ENCODE data around the gene SFTPB.
"Not testable (repeated sequence)": the region's sequence is repeated elsewhere in the genome, so short reads cannot be mapped to it uniquely, and the experiment has no call there.

SFTPB gene
- total RNA-seq: 0 reads per million in 4 donors

- no peak for DNase-seq
Observed at GRCh38 chr2:85668009-85668856, at the start of gene SFTPB. Gene SFTPB (minus strand): TSS chr2:85668199. CDS start chr2:85668183, 16 bp downstream.

GRCh38 chr2:85717308-85718008, 49.5 kb upstream of the SFTPB start:
- DNase-seq: no peak

GRCh38 chr2:85716346-85716914, 48.4 kb upstream of the SFTPB start:
- DNase-seq: no peak

- DNase-seq: peak in 1 of 5 donors; percentile 56
Observed at GRCh38 chr2:85714841-85715240, 46.8 kb upstream of the SFTPB start.

- not testable (repeated sequence) for DNase-seq
Observed at GRCh38 chr2:85714421-85714820, 46.4 kb upstream of the SFTPB start.

GRCh38 chr2:85713836-85714235, 45.8 kb upstream of the SFTPB start:
- no peak for DNase-seq

GRCh38 chr2:85712849-85713612, 45.0 kb upstream of the SFTPB start:
- DNase-seq: no peak

GRCh38 chr2:85712336-85712735, 44.3 kb upstream of the SFTPB start:
- no peak for DNase-seq

- no peak for DNase-seq
Observed at GRCh38 chr2:85711578-85712060, 43.6 kb upstream of the SFTPB start.

- no peak for DNase-seq
Observed at GRCh38 chr2:85710687-85711577, 42.9 kb upstream of the SFTPB start.

GRCh38 chr2:85709401-85709811, 41.4 kb upstream of the SFTPB start:
- DNase-seq: no peak

- DNase-seq: no peak
Observed at GRCh38 chr2:85708641-85709040, 40.6 kb upstream of the SFTPB start.

GRCh38 chr2:85707304-85707703, 39.3 kb upstream of the SFTPB start:
- DNase-seq: peak in 4 of 5 donors; percentile 19 to 91 (median 54)

- no peak for DNase-seq
Observed at GRCh38 chr2:85706599-85707296, 38.7 kb upstream of the SFTPB start.

- DNase-seq: no peak
Observed at GRCh38 chr2:85706063-85706462, 38.1 kb upstream of the SFTPB start.

GRCh38 chr2:85705680-85706039, 37.7 kb upstream of the SFTPB start:
- no peak for DNase-seq

- DNase-seq: peak in 1 of 5 donors; percentile 82
Observed at GRCh38 chr2:85704800-85705679, 37.0 kb upstream of the SFTPB start.

GRCh38 chr2:85704038-85704437, 36.0 kb upstream of the SFTPB start:
- no peak for DNase-seq

GRCh38 chr2:85703329-85703728, 35.3 kb upstream of the SFTPB start:
- DNase-seq: no peak

- DNase-seq: no peak
Observed at GRCh38 chr2:85702800-85703199, 34.8 kb upstream of the SFTPB start.
